ENCODE measurements around the gene COL23A1.

COL23A1 gene

GRCh38 chr5:178439493-178440180, 150.6 kb downstream of the COL23A1 start:
- no peak for DNase-seq (ENCODE audit: low read depth in 2 of 2, low spot score in 1 of 2)

DNA sequence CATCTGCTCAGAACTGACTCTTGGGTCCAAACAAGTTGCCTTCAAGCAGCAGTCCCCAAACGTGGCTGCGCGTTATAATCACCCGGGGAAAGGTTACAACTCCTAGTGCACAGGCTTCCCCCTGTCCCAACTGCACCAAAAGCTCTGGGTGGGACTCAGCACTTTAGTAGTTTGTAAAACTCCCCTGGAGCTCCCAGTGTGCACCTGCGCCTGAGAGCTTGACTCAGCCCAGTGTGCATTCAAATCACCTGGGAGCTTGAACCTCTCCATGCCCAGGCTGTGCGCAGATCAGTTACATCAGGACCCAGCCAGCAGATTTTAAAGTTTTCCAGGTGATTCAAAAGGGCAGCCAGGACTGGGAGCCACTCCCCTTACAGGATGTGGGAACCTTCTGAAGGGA, 151.4 kb downstream of the COL23A1 start:
- DNase-seq (ENCODE audit: low read depth in 2 of 2, low spot score in 1 of 2) = no peak

DNA sequence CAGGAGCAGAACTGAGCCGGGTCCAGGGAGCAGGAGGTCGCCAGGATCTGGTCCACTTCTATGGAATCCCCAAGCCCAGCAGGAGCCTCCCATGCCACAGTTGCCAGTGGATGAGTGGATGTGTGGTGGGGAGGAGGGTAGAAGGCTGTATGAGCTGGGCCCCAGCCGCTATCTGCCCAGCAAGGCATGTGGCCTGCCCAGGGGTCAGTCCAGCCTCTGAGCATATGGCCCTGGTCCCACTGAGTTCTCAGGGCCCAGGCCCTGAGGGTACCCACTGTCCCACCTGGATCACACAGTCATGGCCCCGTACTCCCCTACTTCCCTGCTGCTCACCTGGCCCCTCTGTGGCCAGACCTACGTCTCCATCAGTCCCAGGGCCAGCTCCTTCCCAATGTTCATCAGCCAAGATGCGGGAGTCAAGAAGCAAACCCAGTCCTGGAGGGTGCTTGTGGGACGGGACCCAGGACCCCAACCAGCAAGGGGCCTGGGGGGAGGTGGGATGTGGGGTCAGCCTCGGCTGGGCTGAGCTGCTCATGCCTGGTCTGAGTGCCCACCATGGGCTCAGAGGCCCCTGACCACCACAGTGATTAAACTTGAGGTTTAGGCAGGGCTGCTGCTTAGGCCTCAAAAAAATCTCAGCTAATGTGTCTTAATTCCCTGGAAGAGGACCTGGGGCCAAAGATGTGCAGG, 152.7 kb downstream of the COL23A1 start:
- DNase-seq (ENCODE audit: low read depth in 2 of 2, low spot score in 1 of 2) = no peak

GRCh38 chr5:178436326-178436940, 153.8 kb downstream of the COL23A1 start:
- DNase-seq (ENCODE audit: low read depth in 2 of 2, low spot score in 1 of 2) = no peak

DNA sequence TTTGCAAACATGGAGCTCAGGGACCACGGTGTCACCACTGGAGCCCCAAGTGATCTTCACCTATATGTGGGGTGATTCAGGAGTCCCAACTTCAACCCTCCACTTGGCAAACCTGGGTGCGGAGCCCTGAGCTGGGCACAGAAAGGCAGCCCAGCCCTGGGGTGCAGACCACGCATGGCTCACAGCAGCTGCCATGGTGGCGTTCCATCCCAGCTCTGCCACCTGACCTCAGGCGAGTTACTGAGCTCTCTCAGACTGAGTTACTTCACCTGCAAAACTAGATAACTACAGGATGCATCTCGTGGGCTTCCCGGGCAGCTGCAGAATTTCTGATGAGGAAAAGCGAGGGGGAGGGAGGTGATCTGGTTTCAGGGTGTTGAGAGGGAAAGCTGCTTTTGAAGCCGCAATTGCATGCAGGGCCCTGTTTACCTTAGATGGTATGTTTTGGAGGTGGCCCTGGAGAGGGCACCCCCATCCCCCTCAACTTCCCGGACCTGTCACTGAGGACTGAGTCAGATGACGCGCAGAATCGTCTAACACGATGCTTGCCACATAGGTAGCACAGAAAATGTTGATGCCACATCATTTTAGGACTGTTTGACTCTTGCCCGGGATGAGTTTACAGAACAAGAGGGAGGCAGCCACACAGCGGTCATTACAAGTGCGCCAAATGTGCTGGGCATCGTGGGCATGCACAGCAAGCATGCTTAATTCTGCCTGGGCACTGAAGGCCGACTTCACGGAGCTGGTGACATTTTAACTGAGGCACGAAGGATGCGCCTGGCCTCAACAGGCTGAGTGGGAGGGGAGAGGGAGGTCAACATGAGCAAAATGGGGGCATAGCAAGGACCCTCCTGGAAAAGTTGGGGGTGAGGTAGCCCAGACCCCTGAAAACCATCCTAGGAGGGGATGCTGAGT, 154.6 kb downstream of the COL23A1 start:
- DNase-seq (ENCODE audit: low read depth in 2 of 2, low spot score in 1 of 2) = no peak

DNA sequence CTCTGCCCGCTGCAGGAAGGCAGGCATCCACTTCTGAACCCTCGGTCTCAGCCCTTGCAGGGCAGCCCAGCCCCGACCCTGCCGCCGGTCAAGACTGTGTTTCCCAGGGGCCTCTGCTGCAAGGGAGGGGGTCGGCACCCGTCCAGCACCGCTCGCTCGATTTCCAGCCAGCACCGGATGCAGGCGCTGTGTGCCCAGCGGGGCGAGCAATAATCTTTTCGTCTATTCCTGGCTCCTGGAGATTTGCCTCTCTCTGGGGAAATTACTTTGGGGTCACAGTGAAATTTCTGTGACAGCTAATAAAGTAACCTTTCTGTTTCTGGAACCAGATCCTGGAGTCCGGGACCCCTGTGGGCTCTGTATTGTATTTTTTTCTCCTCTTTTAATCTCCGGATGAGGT, 155.3 kb downstream of the COL23A1 start:
- DNase-seq (ENCODE audit: low read depth in 2 of 2, low spot score in 1 of 2) = no peak

GRCh38 chr5:178434016-178434761, 156.0 kb downstream of the COL23A1 start:
- DNase-seq (ENCODE audit: low read depth in 2 of 2, low spot score in 1 of 2) = no peak

GRCh38 chr5:178433273-178433775, 156.9 kb downstream of the COL23A1 start:
- no peak for DNase-seq (ENCODE audit: low read depth in 2 of 2, low spot score in 1 of 2)

GRCh38 chr5:178432421-178433272, 157.5 kb downstream of the COL23A1 start:
- DNase-seq (ENCODE audit: low read depth in 2 of 2, low spot score in 1 of 2) = no peak

GRCh38 chr5:178431782-178432165, 158.4 kb downstream of the COL23A1 start:
- no peak for DNase-seq (ENCODE audit: low read depth in 2 of 2, low spot score in 1 of 2)

DNA sequence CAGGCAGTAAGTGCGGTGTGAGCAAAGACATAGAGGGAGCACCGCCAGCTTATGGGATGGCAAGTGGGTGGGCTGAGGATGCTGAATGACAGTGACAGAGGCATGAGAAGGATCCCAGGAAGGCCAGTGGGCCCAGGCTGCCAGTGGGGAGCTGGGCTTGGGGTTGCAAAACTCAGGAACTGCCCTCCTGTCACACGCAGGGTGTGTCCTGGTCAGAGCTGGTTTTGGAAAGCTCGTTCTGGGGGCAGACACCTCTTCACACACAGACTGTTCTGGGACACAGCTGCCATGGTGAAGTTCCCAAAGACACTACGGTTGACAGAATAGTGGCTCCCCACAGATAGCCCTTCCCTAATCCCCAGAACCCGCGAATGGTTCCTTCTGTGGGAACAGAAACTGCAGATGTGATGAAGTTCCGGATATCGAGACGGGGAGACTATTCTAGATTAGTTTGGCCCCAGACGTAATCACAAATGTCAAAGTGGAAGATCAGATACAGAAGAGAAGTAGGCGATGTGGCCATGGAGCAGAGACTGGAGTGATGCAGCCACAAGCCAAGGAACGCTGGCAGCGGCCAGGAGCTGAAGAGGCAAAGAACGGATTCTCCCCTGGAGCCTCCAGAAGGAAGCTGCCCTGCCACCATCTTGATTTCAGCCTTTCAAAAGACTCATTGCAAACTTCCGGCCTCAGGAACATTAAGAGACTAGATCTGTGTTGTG, 159.0 kb downstream of the COL23A1 start:
- no peak for DNase-seq (ENCODE audit: low read depth in 2 of 2, low spot score in 1 of 2)

GRCh38 chr5:178430186-178431062, 159.8 kb downstream of the COL23A1 start:
- DNase-seq (ENCODE audit: low read depth in 2 of 2, low spot score in 1 of 2) = no peak

- no peak for DNase-seq (ENCODE audit: low read depth in 2 of 2, low spot score in 1 of 2)
These were observed 160.6 kb downstream of the COL23A1 start for GRCh38 chr5:178429491-178430185.

DNA sequence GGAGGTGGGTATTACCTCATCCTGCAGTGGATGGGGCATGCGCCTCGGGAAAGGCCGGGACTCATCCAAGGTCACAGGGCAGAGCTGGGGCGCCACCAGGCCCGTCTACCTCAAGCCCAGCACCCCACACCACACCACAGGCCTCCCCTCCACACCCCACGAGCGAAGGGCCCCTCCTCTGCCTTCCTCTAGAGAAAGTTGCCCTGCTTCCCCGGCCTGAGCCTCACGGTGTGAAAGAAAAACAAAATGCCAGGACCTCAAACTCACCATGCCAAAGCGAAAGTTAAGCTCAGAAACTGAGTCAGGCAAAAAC, 161.1 kb downstream of the COL23A1 start:
- DNase-seq (ENCODE audit: low read depth in 2 of 2, low spot score in 1 of 2) = no peak

DNA sequence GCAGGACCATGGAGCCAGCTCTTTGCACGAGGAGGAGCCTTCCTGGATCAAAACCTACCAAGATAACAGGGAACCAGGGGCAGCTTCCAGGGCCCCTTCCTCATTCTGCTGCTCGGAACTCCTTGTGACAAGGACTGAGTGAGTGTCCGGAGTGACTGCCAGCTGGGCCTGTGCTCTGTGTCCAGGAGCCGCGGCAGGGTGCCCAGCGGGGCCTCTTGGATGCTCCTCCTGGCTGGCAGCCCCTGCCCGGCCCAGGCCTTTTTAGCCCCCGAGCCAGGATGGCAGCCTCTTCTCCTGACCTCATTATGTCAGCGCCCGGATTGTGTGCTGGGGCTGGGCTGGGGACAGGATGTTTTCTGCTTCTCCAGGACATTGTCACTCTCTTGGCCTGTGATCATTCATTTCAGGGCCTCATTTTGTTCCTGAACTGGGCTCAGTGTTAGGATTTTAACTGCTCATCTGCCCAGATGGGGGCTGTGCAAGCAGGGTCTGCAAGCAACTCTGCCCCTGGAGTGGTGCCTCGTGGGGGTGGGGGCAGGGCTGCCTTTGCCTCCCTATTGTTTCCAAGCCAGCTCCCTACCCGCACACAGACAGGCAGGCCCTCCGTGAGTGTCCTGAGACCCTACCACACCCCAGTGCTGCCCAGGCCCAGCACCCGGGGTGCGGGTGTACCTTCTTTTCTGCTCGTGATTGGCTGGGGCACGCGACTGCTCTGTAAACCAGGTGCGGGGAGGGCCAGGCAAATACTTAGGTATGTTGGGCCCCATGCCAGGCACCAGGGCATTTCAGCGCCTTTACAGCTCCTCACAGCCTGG, 161.6 kb downstream of the COL23A1 start:
- no peak for DNase-seq (ENCODE audit: low read depth in 2 of 2, low spot score in 1 of 2)

GRCh38 chr5:178427576-178428197, 162.5 kb downstream of the COL23A1 start:
- no peak for DNase-seq (ENCODE audit: low read depth in 2 of 2, low spot score in 1 of 2)

Measured in stimulated activated CD8-positive, alpha-beta memory T cell treated with anti-CD3 and anti-CD28 coated beads, Interleukin-4, amount 100 ng/mL, for 4 hours (primary cell).